ENCODE results near the gene HSF4.

DNA sequence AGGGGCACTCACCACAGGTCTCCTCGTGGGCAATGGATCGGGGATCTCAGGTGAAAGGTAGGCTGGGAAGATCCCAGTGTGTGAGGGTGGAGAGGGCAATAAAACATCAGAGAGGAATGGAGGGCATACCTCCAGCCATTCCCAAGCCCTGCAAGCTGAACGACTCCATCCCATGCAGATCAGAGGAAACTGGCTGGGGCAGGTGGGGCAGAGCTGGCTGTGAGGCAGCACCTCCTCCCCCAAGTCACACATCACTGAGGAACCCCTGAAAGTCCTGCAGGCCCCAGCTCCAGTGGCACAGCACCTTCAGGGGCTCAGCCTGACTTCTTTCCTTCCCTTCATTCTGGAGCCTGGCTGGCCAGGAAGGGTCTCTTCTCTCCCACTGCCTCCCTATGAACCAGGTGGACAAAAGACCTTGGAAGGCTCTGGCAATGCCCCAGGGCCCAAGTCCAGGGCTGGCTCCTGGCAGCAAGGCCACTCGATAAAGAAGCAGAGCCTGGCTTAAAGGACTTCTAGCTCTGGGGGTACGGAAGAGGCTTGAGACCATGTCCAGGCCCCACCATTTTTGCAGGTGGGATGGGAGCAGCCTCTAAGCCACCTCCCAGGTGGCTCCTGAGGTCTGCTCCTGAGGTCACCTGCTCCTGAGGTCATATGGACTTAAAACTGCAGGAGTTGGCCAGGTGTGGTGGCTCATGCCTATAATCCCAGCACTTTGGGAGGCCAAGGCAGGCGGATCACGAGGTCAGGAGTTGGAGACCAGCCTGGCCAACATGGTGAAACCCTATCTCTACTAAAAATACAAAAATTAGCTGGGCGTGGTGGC is 48.9 kb downstream of the HSF4 start:
- TF ChIP-seq HDGF (IDR thresholded peaks at IDR 0.05; ENCODE audit: borderline replicate concordance) (no peak), ARNT (IDR thresholded peaks at IDR 0.05) (no peak), FOXA1 (IDR thresholded peaks at IDR 0.05) (no peak), ZNF384 (IDR thresholded peaks at IDR 0.05) (no peak), ELF4 (IDR thresholded peaks at IDR 0.05) (no peak)
- TF ChIP-seq, protein P1, sequence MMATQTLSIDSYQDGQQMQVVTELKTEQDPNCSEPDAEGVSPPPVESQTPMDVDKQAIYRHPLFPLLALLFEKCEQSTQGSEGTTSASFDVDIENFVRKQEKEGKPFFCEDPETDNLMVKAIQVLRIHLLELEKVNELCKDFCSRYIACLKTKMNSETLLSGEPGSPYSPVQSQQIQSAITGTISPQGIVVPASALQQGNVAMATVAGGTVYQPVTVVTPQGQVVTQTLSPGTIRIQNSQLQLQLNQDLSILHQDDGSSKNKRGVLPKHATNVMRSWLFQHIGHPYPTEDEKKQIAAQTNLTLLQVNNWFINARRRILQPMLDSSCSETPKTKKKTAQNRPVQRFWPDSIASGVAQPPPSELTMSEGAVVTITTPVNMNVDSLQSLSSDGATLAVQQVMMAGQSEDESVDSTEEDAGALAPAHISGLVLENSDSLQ (IDR thresholded peaks at IDR 0.05), result no peak
